Type B pancreatic cell (in vitro differentiated cells): ENCODE data around the gene GNA12. TPM values are rescaled to one million over a fixed set of nuclear protein-coding genes. Genes with fewer than 3 reads are reported as not detected.
"Not testable (repeated sequence)": the region's sequence is repeated elsewhere in the genome, so short reads cannot be mapped to it uniquely, and the experiment has no call there.

Experiments used
- DNase-seq: peaks from one replicate; pipeline ENCODE4 v3.0.0; 2021; ENCODE audit warnings: mixed read lengths; ENCODE audit not compliant: unreplicated experiment; ENCODE audit errors: extremely low spot score
- H3K27ac Mint-ChIP-seq: 2 replicates; pipeline ENCODE4 v1.8.0; 2021; ENCODE audit warnings: mild to moderate bottlenecking, mixed read lengths
- H3K27me3 Mint-ChIP-seq: 2 replicates; pipeline ENCODE4 v1.8.0; 2021; ENCODE audit warnings: mixed read lengths
- H3K36me3 Mint-ChIP-seq: 2 replicates; pipeline ENCODE4 v1.8.0; 2021; ENCODE audit warnings: mixed read lengths
- H3K4me1 Mint-ChIP-seq: one replicate; pipeline ENCODE4 v1.8.0; 2021; ENCODE audit warnings: mixed read lengths; ENCODE audit not compliant: unreplicated experiment
- H3K4me3 Mint-ChIP-seq: 2 replicates; pipeline ENCODE4 v1.8.0; 2021; ENCODE audit warnings: mild to moderate bottlenecking, mixed read lengths
- H3K9me3 Mint-ChIP-seq: 2 replicates; pipeline ENCODE4 v1.8.0; 2021; ENCODE audit warnings: mixed read lengths
- total RNA-seq: library from RNA; stranded (reverse); gene quantifications from 2 replicates; pipeline ENCODE4 v1.2.1, GENCODE V29; 2021; ENCODE audit warnings: low replicate concordance
- TF ChIP-seq, protein P1 (sequence below): fragments of 200-600 bp; sonication (generic); conservative IDR thresholded peaks from 2 replicates; pipeline ENCODE4 v1.5.0; 2021; ENCODE audit warnings: antibody characterized with exemption, mild to moderate bottlenecking

GNA12 gene
- total RNA-seq, 1 donor from 2014 or later: 46.2 TPM

DNA sequence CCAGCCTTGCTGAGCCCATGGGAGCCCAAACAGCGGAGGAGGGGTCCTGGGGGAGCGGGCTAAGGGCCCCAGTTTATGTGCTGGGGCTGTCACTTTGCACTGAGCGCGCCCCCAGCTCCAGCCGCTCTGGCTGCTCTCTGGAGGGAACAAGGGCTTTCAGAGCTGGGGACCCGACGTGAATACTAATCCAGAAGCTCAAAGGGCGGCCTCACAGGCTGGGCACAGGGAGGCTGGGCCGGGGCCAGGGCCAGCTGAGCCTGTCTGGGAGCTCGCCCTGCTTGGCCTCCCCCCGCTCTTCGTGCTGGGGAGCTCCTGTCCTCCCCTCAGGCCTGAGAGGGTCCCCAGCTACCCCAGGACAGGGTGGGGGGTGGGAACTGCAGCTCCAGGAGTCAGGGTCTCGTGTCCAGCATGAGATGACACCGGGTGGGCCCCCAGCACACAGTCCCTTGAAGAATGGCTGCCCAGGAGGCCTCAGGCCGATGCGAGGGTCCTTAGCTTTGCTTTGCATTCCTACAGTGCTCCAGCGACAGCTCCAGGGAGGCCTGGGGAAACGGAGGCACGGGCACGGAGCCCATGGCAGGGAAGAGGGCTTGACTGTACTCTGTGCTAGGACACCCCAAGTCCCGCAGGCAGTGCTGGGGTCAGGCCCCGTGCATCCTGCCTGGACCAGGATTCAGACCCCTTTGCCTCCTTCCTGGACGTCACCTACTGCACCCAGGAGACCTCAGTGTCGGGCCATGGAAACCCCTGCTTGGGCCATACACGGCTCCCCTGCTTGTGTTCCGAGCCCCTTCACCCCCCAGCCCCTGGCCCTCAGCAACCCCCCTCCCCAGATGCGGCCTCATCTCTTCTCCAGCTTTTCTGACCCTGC, 161.9 kb downstream of the GNA12 start:
- Mint-ChIP-seq H3K4me3 (no peak overlapping the region), H3K27me3 (peaks cover 10% of the 10 kb centered on the region), H3K27ac (no peak overlapping the region), H3K9me3 (no peaks in the 10 kb centered on the region), H3K4me1 (no peaks in the 10 kb centered on the region), H3K36me3 (no peaks in the 10 kb centered on the region)
- TF ChIP-seq, protein P1, sequence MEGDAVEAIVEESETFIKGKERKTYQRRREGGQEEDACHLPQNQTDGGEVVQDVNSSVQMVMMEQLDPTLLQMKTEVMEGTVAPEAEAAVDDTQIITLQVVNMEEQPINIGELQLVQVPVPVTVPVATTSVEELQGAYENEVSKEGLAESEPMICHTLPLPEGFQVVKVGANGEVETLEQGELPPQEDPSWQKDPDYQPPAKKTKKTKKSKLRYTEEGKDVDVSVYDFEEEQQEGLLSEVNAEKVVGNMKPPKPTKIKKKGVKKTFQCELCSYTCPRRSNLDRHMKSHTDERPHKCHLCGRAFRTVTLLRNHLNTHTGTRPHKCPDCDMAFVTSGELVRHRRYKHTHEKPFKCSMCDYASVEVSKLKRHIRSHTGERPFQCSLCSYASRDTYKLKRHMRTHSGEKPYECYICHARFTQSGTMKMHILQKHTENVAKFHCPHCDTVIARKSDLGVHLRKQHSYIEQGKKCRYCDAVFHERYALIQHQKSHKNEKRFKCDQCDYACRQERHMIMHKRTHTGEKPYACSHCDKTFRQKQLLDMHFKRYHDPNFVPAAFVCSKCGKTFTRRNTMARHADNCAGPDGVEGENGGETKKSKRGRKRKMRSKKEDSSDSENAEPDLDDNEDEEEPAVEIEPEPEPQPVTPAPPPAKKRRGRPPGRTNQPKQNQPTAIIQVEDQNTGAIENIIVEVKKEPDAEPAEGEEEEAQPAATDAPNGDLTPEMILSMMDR: no peak
- no peak for DNase-seq

GRCh38 chr7:2680792-2681490, 163.2 kb downstream of the GNA12 start:
- peaks cover 3% of the 10 kb centered on the region for H3K27me3 Mint-ChIP-seq
- H3K27ac Mint-ChIP-seq: no peak overlapping the region
- no peak overlapping the region for H3K4me3 Mint-ChIP-seq
- H3K36me3 Mint-ChIP-seq: no peaks in the 10 kb centered on the region
- no peak for DNase-seq
- no peaks in the 10 kb centered on the region for H3K4me1 Mint-ChIP-seq
- no peaks in the 10 kb centered on the region for H3K9me3 Mint-ChIP-seq
- TF ChIP-seq, protein P1: peak; percentile 84

DNA sequence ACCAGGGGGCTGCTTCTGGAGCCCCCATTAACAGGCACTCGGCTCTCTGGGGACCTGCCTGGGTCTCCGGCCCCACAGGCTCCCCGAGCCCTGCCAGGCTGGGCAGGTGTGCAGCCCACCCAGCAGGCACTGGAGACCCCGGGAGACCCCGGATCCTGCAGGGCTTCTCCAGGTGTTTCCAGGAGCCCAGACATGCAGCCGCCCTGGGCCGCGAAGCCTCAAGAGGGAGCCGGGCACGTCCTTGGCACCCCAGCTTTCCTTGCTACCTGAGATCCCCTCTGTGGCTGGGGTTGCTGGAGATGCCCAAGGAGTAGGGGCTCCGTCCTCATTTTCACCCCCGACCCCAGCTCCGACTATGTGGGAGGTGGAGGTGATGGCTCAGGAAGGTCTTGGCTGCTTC, 163.9 kb downstream of the GNA12 start:
- Mint-ChIP-seq H3K4me1 (no peaks in the 10 kb centered on the region), H3K36me3 (no peaks in the 10 kb centered on the region), H3K9me3 (no peaks in the 10 kb centered on the region), H3K4me3 (no peak overlapping the region), H3K27me3 (no peaks in the 10 kb centered on the region), H3K27ac (no peak overlapping the region)
- TF ChIP-seq, protein P1: no peak
- DNase-seq: no peak

GRCh38 chr7:2679135-2680127, 164.7 kb downstream of the GNA12 start:
- DNase-seq, H3K27ac Mint-ChIP-seq, H3K36me3 Mint-ChIP-seq, H3K4me1 Mint-ChIP-seq, H3K9me3 Mint-ChIP-seq, H3K4me3 Mint-ChIP-seq, H3K27me3 Mint-ChIP-seq: not testable (repeated sequence)

GRCh38 chr7:2678454-2678853, 165.7 kb downstream of the GNA12 start:
- not testable (repeated sequence) for H3K27me3 Mint-ChIP-seq, H3K27ac Mint-ChIP-seq, H3K36me3 Mint-ChIP-seq, H3K9me3 Mint-ChIP-seq, H3K4me1 Mint-ChIP-seq, H3K4me3 Mint-ChIP-seq, DNase-seq

Other genes starting within 250 kb of the GNA12 start
- gene TTYH3, start 212.3 kb downstream of the GNA12 start, total RNA-seq: 124 and 166 TPM in 2 replicates
- 1.2 and 5.6 TPM in 2 replicates for gene AMZ1, start 156.1 kb downstream of the GNA12 start, total RNA-seq
- 11.6 and 43.1 TPM in 2 replicates for gene CARD11, start 199.6 kb upstream of the GNA12 start, total RNA-seq